Natural killer cell (primary cell): ENCODE results near the gene CORT. TPM values are rescaled to one million over a fixed set of nuclear protein-coding genes. Genes with fewer than 3 reads are reported as not detected.

Experiments used
- ATAC-seq, 3 donors: fragments of 150-1000 bp in 2 of 3; fragments of 200-7000 bp in 1 of 3; cut with Tn5 transposase; 1 replicate in 1 of 3; 2 replicates in 2 of 3; pipeline ENCODE4 v1.10.0; 2021; ENCODE audit warnings: mild to moderate bottlenecking in 2 of 3, moderate library complexity in 2 of 3
- DNase-seq, 2 donors: peaks; one replicate each; pipeline versions ENCODE4 v3.0.0 to v3.0.0-alpha.2; 2013 to 2021; ENCODE audit warnings: mixed read lengths in 1 of 2
- H3K27ac ChIP-seq: one replicate; pipeline ENCODE4 v1.5.1; 2013; ENCODE audit warnings: mild to moderate bottlenecking, low read length
- H3K27me3 ChIP-seq: one replicate; pipeline ENCODE4 v1.6.1; 2013; ENCODE audit warnings: low read length; ENCODE audit not compliant: control insufficient read depth, insufficient read depth
- H3K36me3 ChIP-seq: one replicate; pipeline ENCODE4 v1.6.1; 2013; ENCODE audit warnings: low read length; ENCODE audit not compliant: control insufficient read depth, insufficient read depth
- H3K4me1 ChIP-seq: one replicate; pipeline ENCODE4 v1.6.1; 2013; ENCODE audit warnings: low read length; ENCODE audit not compliant: control insufficient read depth, insufficient read depth
- H3K4me3 ChIP-seq: one replicate; pipeline ENCODE4 v1.5.1; 2013; ENCODE audit warnings: low read length
- H3K9me3 ChIP-seq: one replicate; pipeline ENCODE4 v1.6.1; 2013; ENCODE audit warnings: low read length; ENCODE audit not compliant: control insufficient read depth, insufficient read depth
- H3K27ac Mint-ChIP-seq, 2 donors: one replicate each; pipeline ENCODE4 v1.8.0; 2022; ENCODE audit warnings: mild to moderate bottlenecking in 2 of 2, mixed read lengths in 2 of 2, moderate library complexity in 1 of 2
- H3K27me3 Mint-ChIP-seq, 2 donors: one replicate each; pipeline ENCODE4 v1.8.0; 2022; ENCODE audit warnings: low read depth in 2 of 2, mixed read lengths in 2 of 2
- H3K36me3 Mint-ChIP-seq: one replicate; pipeline ENCODE4 v1.8.0; 2022; ENCODE audit warnings: mixed read lengths
- H3K4me1 Mint-ChIP-seq, 2 donors: one replicate each; pipeline ENCODE4 v1.8.0; 2022; ENCODE audit warnings: mixed read lengths in 2 of 2
- H3K4me3 Mint-ChIP-seq: one replicate; pipeline ENCODE4 v1.8.0; 2022; ENCODE audit warnings: mild to moderate bottlenecking, moderate library complexity, mixed read lengths
- H3K9me3 Mint-ChIP-seq, 2 donors: one replicate each; pipeline ENCODE4 v1.8.0; 2022; ENCODE audit warnings: mixed read lengths in 2 of 2
- WGBS: methylation state at CpG from one replicate; pipeline ENCODE4 v1.1.7; 2013; ENCODE audit warnings: missing lambda C conversion rate; ENCODE audit not compliant: insufficient coverage; 5-methylcytosine and 5-hydroxymethylcytosine counted together
- intact Hi-C: fragments of 100-400 bp; cut with micrococcal nuclease; formaldehyde crosslinking; loops from one replicate; pipeline ENCODE4 v1.14.2; 2022
- total RNA-seq, 4 donors: library from RNA; stranded (reverse); fragments of 120-200 nt in 1 of 4; gene quantifications; one replicate each; pipeline versions ENCODE4 v1.2.3 to v1.2.4, GENCODE V29; 2013 to 2022
- TF ChIP-seq, protein P1 (sequence below): fragments of 200-600 bp; IDR thresholded peaks from one replicate; pipeline ENCODE4 v1.8.0; 2022; ENCODE audit warnings: antibody characterized with exemption

CORT gene
- total RNA-seq, 3 donors from 2014 or later (not counting 1 experiment from before 2014, with no cell fraction given) = not detected

DNA sequence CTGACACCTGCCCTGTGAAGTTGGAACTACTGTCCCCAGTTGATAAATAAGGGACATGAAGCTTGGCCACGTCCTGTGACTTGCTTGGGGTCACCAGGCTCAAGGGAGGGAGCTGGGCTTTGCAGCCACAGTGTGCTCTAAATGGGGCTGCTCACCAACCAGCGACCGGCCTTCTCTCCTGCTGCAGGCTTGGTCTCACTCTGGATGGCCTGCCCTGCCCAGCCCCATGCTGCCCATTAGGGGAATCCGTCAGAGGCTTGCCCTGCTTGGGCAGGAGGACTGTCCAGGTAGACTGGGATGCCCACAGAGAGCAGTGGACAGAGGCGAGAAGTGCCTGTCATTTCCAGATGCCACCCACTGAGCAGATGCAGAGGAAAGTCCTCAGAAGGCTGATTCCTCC lies 20.8 kb upstream of the CORT start:
- Mint-ChIP-seq H3K27me3 (no peaks in the 10 kb centered on the region), H3K4me3 (peak overlapping the region; percentile 28), H3K9me3 (no peaks in the 10 kb centered on the region), H3K36me3 (no peaks in the 10 kb centered on the region), H3K4me1 (peaks cover 17% of the 10 kb centered on the region in 2 donors), H3K27ac (peak overlapping the region; percentile 89 to 97)
- ATAC-seq (no peak), DNase-seq (peak in 1 of 2 donors; percentile 9)
- H3K9me3 ChIP-seq = no peaks in the 10 kb centered on the region
- no peaks in the 10 kb centered on the region for H3K36me3 ChIP-seq
- WGBS = 90% methylated on average over 5 of the region's 5 CpGs
- intact Hi-C loops = loop anchor here (1.0 to 10.0 kb wide), 6 partner anchors 30 to 934 kb away; partner anchors contain the start of genes KIF1B and PGD
- H3K4me3 ChIP-seq = no peak overlapping the region
- H3K27me3 ChIP-seq = no peaks in the 10 kb centered on the region
- no peak overlapping the region for H3K27ac ChIP-seq
- peaks cover 18% of the 10 kb centered on the region for H3K4me1 ChIP-seq
- TF ChIP-seq, protein P1, sequence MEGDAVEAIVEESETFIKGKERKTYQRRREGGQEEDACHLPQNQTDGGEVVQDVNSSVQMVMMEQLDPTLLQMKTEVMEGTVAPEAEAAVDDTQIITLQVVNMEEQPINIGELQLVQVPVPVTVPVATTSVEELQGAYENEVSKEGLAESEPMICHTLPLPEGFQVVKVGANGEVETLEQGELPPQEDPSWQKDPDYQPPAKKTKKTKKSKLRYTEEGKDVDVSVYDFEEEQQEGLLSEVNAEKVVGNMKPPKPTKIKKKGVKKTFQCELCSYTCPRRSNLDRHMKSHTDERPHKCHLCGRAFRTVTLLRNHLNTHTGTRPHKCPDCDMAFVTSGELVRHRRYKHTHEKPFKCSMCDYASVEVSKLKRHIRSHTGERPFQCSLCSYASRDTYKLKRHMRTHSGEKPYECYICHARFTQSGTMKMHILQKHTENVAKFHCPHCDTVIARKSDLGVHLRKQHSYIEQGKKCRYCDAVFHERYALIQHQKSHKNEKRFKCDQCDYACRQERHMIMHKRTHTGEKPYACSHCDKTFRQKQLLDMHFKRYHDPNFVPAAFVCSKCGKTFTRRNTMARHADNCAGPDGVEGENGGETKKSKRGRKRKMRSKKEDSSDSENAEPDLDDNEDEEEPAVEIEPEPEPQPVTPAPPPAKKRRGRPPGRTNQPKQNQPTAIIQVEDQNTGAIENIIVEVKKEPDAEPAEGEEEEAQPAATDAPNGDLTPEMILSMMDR = no peak

DNA sequence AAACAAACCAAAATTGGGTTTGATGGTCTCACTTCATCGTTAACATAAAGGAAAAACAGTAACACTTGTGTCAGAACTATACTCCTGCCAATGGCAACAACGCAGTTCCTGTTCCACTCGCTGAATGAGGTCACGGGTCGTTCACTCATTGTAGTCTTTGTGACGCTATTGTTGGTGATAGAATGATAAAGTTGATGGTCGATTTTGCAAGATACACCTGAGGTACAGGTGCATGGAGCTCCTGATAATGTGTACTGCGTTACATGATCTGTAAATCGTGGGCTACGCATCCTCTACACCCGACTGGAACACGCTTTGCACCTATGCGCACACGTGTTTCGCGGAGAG lies 20.0 kb upstream of the CORT start:
- H3K4me3 ChIP-seq = peak overlapping the region; percentile 84

DNA sequence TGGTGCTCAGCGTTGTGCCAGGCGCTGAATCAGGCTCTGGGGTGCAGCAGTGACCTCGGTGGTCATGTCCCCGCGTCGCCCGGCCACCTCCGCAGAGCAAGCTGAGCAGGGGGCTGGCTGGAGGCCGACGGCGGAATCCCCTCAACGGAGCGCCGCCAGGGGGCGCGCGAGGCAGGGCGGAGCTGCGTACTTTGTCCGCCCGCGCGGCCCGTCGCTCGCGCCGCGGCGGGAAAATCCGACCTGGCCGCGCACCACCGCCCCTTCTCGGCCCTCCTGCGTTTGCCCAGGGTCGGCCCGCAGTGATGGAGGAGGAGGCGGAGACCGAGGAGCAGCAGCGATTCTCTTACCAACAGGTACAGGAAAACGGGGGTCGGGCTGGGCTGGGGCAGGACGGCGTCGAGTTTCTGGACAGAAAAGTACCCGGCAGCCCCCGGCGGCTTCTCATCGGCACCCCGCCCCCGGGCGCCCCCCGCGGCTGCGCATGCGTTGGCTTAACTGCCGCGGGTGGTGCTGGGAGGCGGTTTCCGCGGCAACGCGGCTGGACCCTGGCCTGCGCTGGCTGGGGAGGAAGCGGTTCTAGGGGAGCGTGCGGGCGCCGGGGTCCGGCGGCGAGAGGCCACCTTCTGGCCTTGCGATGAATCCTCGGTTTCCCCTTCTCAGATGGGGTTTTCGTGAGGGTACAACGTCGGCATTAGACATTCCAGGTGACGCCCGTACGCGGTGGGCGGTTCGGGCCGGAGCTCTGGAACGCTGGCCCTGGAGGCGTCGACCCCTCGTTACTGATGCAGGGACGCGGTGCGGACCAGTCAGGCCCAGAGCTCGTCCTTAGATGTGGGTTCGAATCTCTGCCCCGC lies 19.4 kb upstream of the CORT start, which contains the start of gene CENPS:
CENPS (plus strand) TSS at position 218 of the 854 bp plus-strand sequence; CDS start at position 303, 85 bp downstream.
- Mint-ChIP-seq H3K9me3 (no peaks in the 10 kb centered on the region), H3K27ac (peak within 1 kb of the TSS; percentile 89 to 97), H3K4me3 (peak within 1 kb of the TSS; percentile 92), H3K36me3 (no peaks in the 10 kb centered on the region), H3K27me3 (no peaks in the 10 kb centered on the region), H3K4me1 (peaks cover 17% of the 10 kb centered on the region in 2 donors)
- H3K9me3 ChIP-seq = no peaks in the 10 kb centered on the region
- ATAC-seq = peak; percentile 82 to 94 (median 86)
- peak within 1 kb of the TSS; percentile 84 for H3K4me3 ChIP-seq
- peak; percentile 90 to 95 for DNase-seq
- H3K27me3 ChIP-seq = no peaks in the 10 kb centered on the region
- H3K4me1 ChIP-seq = peaks cover 18% of the 10 kb centered on the region
- intact Hi-C loops = loop anchor here (1.0 to 5.0 kb wide), 3 partner anchors 42 to 437 kb away; partner anchors contain the start of genes DFFA and PEX14
- peak within 1 kb of the TSS; percentile 85 for H3K27ac ChIP-seq
- TF ChIP-seq, protein P1 = peak; percentile 91
- H3K36me3 ChIP-seq = no peaks in the 10 kb centered on the region
- under 1% methylated on average over 95 of the region's 95 CpGs for WGBS

More for the DNA sequence above, 20.0 kb upstream of the CORT start:
- H3K27me3 Mint-ChIP-seq = no peaks in the 10 kb centered on the region
- H3K36me3 Mint-ChIP-seq = no peaks in the 10 kb centered on the region
- H3K27me3 ChIP-seq = no peaks in the 10 kb centered on the region
- H3K9me3 Mint-ChIP-seq = no peaks in the 10 kb centered on the region
- H3K4me3 Mint-ChIP-seq = peak overlapping the region; percentile 92
- TF ChIP-seq, protein P1 = no peak
- no peaks in the 10 kb centered on the region for H3K36me3 ChIP-seq
- no peak for ATAC-seq
- H3K9me3 ChIP-seq = no peaks in the 10 kb centered on the region
- peak overlapping the region; percentile 85 for H3K27ac ChIP-seq
- DNase-seq = no peak
- H3K4me1 ChIP-seq = peaks cover 18% of the 10 kb centered on the region
- peaks cover 17% of the 10 kb centered on the region in 2 donors for H3K4me1 Mint-ChIP-seq
- 30% methylated on average over 16 of the region's 16 CpGs for WGBS
- intact Hi-C loops = loop anchor here (1.0 to 10.0 kb wide), 7 partner anchors 31 to 935 kb away; partner anchors contain the start of genes DFFA, PEX14 and PGD
- H3K27ac Mint-ChIP-seq = peak overlapping the region; percentile 89 to 97
